Parathyroid adenoma (tissue), 2 donors: ENCODE measurements around the gene SORCS3.

Experiments
- H2AFZ ChIP-seq: fragments of 300-600 bp; sonication (generic); one replicate; pipeline ENCODE4 v1.7.0; 2017; ENCODE audit warnings: antibody characterized with exemption, mild to moderate bottlenecking
- H3K27ac ChIP-seq: fragments of 300-600 bp; sonication (generic); one replicate; pipeline ENCODE4 v1.7.0; 2017
- H3K27me3 ChIP-seq: fragments of 300-600 bp; sonication (generic); one replicate; pipeline ENCODE4 v1.7.0; 2017; ENCODE audit warnings: low read length; ENCODE audit not compliant: control insufficient read depth, insufficient read depth
- H3K36me3 ChIP-seq: fragments of 300-600 bp; sonication (generic); one replicate; pipeline ENCODE4 v1.7.0; 2017; ENCODE audit warnings: low read length; ENCODE audit not compliant: control insufficient read depth, insufficient read depth
- H3K4me1 ChIP-seq: fragments of 300-600 bp; sonication (generic); one replicate; pipeline ENCODE4 v1.7.0; 2017; ENCODE audit warnings: control low read depth
- H3K4me2 ChIP-seq: fragments of 300-600 bp; sonication (generic); one replicate; pipeline ENCODE4 v1.7.0; 2017; ENCODE audit warnings: low read length
- H3K4me3 ChIP-seq: fragments of 300-600 bp; sonication (generic); one replicate; pipeline ENCODE4 v1.7.0; 2017; ENCODE audit warnings: low read depth, low read length
- H3K79me2 ChIP-seq: fragments of 300-600 bp; sonication (generic); one replicate; pipeline ENCODE4 v1.7.0; 2017; ENCODE audit warnings: control low read depth
- H3K9ac ChIP-seq: fragments of 300-600 bp; sonication (generic); one replicate; pipeline ENCODE4 v1.7.0; 2017; ENCODE audit warnings: mild to moderate bottlenecking
- H3K9me3 ChIP-seq: fragments of 300-600 bp; sonication (generic); one replicate; pipeline ENCODE4 v1.7.0; 2017; ENCODE audit warnings: low read length; ENCODE audit not compliant: control insufficient read depth
- TF ChIP-seq, protein P1 (sequence below): fragments of 300-600 bp; sonication (generic); IDR thresholded peaks from one replicate; pipeline ENCODE4 v1.7.0; 2017; ENCODE audit warnings: antibody characterized with exemption, mild to moderate bottlenecking
- donor health status: primary hyperparathyroidism.

The SORCS3 gene

DNA sequence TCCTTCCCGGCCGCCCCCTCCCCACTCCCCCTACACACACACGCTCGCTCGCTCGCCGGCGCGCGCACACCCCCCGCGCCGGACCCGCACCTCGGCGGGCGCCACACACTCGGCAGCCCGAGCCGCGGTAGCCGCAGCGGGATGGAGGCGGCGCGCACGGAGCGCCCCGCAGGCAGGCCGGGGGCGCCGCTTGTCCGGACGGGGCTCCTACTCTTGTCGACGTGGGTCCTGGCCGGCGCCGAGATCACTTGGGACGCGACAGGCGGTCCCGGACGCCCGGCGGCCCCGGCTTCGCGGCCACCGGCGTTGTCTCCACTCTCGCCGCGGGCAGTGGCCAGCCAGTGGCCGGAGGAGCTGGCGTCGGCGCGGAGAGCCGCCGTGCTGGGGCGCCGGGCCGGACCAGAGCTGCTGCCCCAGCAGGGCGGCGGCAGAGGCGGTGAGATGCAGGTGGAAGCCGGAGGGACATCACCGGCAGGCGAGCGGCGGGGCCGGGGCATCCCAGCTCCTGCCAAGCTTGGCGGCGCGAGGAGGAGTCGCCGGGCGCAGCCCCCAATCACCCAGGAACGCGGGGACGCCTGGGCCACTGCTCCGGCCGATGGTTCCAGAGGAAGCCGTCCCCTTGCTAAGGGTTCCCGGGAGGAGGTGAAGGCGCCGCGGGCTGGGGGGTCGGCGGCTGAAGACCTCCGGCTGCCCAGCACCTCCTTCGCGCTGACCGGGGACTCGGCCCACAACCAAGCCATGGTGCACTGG is at the start of gene SORCS3:
Gene SORCS3, plus strand, starts transcription at position 104 of the 750 bp plus-strand sequence.
- Histone ChIP-seq H3K36me3 (no peaks in the 10 kb centered on the region), H2AFZ (no peak within 1 kb of the TSS), H3K4me2 (peak within 1 kb of the TSS; percentile 41), H3K27me3 (peaks cover 7% of the 10 kb centered on the region), H3K9me3 (no peaks in the 10 kb centered on the region), H3K4me1 (no peaks in the 10 kb centered on the region), H3K4me3 (no peak within 1 kb of the TSS), H3K27ac (no peak within 1 kb of the TSS), H3K79me2 (no peaks in the 10 kb centered on the region), H3K9ac (no peak within 1 kb of the TSS)
- TF ChIP-seq, protein P1, sequence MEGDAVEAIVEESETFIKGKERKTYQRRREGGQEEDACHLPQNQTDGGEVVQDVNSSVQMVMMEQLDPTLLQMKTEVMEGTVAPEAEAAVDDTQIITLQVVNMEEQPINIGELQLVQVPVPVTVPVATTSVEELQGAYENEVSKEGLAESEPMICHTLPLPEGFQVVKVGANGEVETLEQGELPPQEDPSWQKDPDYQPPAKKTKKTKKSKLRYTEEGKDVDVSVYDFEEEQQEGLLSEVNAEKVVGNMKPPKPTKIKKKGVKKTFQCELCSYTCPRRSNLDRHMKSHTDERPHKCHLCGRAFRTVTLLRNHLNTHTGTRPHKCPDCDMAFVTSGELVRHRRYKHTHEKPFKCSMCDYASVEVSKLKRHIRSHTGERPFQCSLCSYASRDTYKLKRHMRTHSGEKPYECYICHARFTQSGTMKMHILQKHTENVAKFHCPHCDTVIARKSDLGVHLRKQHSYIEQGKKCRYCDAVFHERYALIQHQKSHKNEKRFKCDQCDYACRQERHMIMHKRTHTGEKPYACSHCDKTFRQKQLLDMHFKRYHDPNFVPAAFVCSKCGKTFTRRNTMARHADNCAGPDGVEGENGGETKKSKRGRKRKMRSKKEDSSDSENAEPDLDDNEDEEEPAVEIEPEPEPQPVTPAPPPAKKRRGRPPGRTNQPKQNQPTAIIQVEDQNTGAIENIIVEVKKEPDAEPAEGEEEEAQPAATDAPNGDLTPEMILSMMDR: no peak

DNA sequence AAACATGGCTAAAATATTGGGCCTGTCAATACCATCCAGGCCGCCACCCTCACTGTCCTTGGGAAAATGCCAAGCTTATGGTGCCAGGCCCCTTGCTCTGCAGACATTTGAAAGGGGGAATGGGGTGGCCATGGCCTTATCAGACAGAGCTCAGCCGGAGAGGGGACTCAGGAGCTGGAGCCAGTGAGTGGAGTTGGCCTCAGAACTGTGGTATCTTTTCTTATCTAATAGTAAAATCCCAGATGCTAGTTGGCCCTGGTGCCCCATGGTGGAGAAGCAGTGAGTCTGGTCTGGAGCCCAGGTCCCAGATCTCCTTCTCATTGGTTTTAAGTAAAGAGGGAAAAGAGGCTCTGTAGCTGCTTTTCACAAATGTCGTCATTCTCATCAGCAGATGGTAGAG is 49.6 kb upstream of the SORCS3 start:
- H3K9ac ChIP-seq: no peak overlapping the region
- H3K36me3 ChIP-seq: no peaks in the 10 kb centered on the region
- no peaks in the 10 kb centered on the region for H3K79me2 ChIP-seq
- H3K4me2 ChIP-seq: no peak overlapping the region
- no peaks in the 10 kb centered on the region for H3K4me1 ChIP-seq
- no peaks in the 10 kb centered on the region for H3K27me3 ChIP-seq
- H3K9me3 ChIP-seq: no peaks in the 10 kb centered on the region
- H3K27ac ChIP-seq: no peak overlapping the region
- H2AFZ ChIP-seq: no peak overlapping the region
- TF ChIP-seq, protein P1: no peak
- H3K4me3 ChIP-seq: no peak overlapping the region

DNA sequence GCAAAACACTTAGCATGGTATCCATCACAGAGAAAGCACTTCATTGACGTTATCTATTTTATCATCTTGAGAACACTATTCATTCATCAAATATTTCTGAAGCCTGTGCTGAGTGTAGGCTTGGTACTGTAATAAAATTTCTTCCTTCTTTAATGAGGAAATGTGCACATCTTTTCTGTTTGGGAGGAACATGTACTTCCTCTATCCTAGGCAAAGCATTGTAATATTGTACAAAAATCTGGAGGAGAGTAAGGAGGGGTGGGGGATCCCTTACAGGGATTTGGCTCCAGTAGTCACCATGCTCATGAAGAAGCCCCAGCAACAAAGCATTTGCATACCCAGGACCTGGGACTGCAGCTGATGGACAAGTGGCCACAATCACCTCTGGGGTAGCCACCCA is 39.9 kb upstream of the SORCS3 start:
- no peak overlapping the region for H3K9ac ChIP-seq
- H3K79me2 ChIP-seq: no peaks in the 10 kb centered on the region
- H2AFZ ChIP-seq: no peak overlapping the region
- no peak overlapping the region for H3K4me3 ChIP-seq
- H3K9me3 ChIP-seq: no peaks in the 10 kb centered on the region
- no peak overlapping the region for H3K4me2 ChIP-seq
- no peaks in the 10 kb centered on the region for H3K27me3 ChIP-seq
- no peaks in the 10 kb centered on the region for H3K36me3 ChIP-seq
- H3K4me1 ChIP-seq: no peaks in the 10 kb centered on the region
- no peak overlapping the region for H3K27ac ChIP-seq
- TF ChIP-seq, protein P1: no peak

DNA sequence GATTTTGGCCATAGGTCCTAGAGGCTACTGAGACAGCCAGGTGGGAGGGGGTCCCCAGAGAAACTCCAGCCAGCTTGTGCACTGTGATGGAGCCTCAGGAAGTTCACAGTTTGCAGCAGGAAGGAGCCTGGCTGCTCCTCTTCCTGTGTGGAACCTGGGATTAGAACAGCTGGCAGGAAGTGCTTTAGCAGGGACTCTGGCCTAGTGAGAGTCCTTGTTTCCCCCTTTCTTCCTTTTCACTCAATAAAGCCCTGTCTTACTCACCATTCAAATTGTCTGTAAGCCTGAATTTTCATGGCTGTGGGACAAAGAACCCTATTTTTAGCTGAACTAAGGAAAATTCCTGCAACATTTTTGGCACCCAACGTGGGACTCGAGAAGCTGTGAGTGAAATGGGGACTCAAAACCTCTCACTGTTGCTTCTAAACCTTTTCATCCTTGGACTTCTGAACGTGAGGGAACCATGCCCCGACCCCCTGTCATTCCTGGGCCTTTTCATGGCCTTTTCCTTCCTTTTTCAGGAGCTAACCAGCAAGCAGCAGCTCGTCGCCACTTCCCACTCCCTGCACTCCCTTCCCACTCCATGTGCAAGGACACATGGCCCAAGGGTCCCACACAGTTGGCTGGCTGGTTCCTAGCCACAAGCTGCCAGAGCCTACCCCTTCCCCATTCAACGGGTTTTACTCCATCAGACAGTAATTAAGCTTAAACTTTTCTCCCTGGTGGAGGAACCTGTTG is 32.8 kb upstream of the SORCS3 start:
- Histone ChIP-seq H3K4me3 (no peak overlapping the region), H3K9ac (no peak overlapping the region), H3K9me3 (no peaks in the 10 kb centered on the region), H3K4me1 (no peaks in the 10 kb centered on the region), H2AFZ (no peak overlapping the region), H3K4me2 (no peak overlapping the region), H3K36me3 (no peaks in the 10 kb centered on the region), H3K27ac (no peak overlapping the region), H3K27me3 (no peaks in the 10 kb centered on the region), H3K79me2 (no peaks in the 10 kb centered on the region)
- TF ChIP-seq, protein P1: no peak
